T-helper 2 cell treated with Interferon-gamma antibody and Interleukin-4, amounts not matched to agents 5 μg/mL and 100 μg/mL, for 36 hours (primary cell): ENCODE measurements around the gene TIMM22.

Experiments used
- DNase-seq: peaks from one replicate; pipeline ENCODE4 v3.0.0; 2021; ENCODE audit warnings: low spot score
- H3K27ac Mint-ChIP-seq: one replicate; pipeline ENCODE4 v1.8.0; 2021; ENCODE audit warnings: mild to moderate bottlenecking, mixed read lengths
- H3K27me3 Mint-ChIP-seq: one replicate; pipeline ENCODE4 v1.8.0; 2021; ENCODE audit warnings: low read depth, mixed read lengths
- H3K36me3 Mint-ChIP-seq: one replicate; pipeline ENCODE4 v1.8.0; 2021; ENCODE audit warnings: low read depth, mixed read lengths
- H3K4me1 Mint-ChIP-seq: one replicate; pipeline ENCODE4 v1.8.0; 2021; ENCODE audit warnings: low read depth, mixed read lengths
- H3K4me3 Mint-ChIP-seq: one replicate; pipeline ENCODE4 v1.8.0; 2022; ENCODE audit warnings: mild to moderate bottlenecking, moderate library complexity, mixed read lengths
- H3K9me3 Mint-ChIP-seq: one replicate; pipeline ENCODE4 v1.8.0; 2021; ENCODE audit warnings: mixed read lengths

Gene TIMM22

GRCh38 chr17:1050996-1051925 lies 54.3 kb downstream of the TIMM22 start:
- Mint-ChIP-seq H3K27ac (no peak overlapping the region), H3K27me3 (no peaks in the 10 kb centered on the region), H3K4me3 (no peak overlapping the region), H3K36me3 (peaks cover 8% of the 10 kb centered on the region), H3K4me1 (no peaks in the 10 kb centered on the region), H3K9me3 (no peaks in the 10 kb centered on the region)
- no peak for DNase-seq
